GM21447 (cell line): ENCODE data around the gene FGFRL1.

ENCODE experiments used
- ATAC-seq: cut with Tn5 transposase; IDR thresholded peaks from one replicate; pipeline ENCODE4 v1.9.1; 2021; ENCODE audit not compliant: unreplicated experiment

FGFRL1 gene

DNA sequence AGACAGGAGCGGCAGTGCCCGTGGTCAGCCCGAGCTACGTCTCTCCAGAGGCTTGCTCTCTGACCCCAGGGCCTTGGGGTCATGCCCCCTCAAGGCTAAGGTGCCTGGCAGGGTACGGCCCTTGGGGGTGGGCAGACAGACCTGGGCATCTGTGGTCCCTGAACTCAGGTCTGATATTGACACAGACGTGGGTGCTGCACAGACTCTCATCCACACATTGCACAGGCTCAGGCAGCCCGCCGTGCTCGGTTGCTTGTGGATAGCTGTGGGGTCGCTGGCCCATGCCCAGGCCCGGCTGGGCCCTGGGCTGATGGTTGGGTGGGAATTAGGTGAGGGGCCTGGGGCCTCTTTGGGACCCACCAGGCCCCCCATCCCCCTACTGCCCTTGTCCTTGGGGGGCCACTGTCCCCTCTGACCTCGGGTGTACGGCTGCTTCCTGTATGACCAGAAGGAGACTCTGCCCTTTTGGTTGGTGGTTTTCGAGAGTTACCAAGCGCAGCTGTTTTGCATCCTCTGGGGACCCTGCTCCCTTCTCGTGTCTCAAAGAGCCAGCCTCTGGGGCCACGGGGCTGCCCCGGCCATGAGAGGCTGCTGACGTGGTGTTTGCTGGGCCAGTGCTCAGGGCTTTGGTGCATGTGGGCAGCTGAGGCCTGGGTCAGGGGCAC lies 10.1 kb downstream of the FGFRL1 start:
- peak; percentile 88 for ATAC-seq

DNA sequence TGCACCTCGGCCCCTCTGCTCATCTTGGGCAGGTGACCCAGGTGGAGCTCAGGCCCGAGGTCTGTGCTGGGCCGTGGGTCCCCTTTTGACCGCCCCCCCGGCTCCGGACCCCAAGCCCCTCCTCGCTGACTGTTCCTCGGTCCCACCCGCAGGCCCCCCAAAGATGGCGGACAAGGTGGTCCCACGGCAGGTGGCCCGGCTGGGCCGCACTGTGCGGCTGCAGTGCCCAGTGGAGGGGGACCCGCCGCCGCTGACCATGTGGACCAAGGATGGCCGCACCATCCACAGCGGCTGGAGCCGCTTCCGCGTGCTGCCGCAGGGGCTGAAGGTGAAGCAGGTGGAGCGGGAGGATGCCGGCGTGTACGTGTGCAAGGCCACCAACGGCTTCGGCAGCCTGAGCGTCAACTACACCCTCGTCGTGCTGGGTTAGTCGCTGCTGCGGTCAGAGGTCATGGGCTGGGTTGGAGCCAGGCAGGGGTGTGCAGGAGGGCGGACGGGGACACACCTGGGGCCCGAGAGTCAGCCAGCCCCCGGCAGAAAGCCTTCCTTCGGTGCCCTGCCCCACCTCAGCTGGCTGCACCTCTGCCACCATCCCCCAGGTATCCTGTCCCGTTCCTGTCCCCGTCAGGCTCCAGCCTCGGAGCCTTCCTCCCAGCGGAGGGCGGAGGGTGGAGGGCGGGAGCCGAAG lies 10.8 kb downstream of the FGFRL1 start:
- no peak for ATAC-seq

DNA sequence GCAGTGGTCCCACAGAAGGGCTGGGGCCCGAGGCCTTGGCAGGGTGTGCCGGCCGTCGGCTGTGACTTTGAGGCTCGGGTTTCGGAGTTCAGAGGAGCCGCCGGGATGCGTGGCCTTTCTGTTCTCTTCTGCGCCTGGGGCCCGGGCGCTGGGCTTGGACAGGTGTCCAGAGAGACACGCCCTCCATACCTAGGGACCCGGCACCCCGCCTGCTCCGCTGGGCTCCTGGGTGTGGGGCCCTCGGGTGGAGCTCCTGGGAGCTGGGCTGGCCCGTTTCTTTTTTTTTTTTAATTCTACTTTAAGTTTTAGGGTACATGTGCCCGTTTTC lies 11.3 kb downstream of the FGFRL1 start:
- no peak for ATAC-seq

DNA sequence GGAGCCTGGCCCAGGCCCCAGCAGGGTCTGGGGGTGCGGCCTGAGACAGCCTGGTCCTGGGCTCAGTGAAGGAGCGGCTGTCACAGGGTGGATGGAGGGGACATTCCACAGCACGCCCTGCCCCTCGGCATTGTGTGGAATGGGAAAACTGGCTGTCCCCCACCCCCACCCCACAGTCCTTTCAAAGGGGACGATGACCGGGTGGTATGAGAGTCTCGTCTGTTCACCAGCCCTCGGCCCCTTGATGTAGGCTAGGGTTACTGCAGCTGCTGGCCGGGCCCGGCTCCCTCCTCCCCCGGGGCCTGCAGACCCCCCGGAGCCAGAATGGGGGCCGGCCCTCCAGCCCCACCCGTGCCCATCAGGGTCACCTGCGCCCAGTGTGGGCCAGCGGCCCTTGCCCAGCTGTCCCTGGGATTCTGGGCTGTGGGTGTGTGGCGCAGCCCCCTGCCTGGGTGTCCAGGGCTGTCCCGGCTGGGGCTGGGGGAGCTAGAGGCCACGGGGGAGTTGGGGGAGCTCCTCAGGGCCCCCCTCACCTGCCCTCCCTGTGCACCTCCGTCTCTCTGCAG lies 11.7 kb downstream of the FGFRL1 start:
- no peak for ATAC-seq

DNA sequence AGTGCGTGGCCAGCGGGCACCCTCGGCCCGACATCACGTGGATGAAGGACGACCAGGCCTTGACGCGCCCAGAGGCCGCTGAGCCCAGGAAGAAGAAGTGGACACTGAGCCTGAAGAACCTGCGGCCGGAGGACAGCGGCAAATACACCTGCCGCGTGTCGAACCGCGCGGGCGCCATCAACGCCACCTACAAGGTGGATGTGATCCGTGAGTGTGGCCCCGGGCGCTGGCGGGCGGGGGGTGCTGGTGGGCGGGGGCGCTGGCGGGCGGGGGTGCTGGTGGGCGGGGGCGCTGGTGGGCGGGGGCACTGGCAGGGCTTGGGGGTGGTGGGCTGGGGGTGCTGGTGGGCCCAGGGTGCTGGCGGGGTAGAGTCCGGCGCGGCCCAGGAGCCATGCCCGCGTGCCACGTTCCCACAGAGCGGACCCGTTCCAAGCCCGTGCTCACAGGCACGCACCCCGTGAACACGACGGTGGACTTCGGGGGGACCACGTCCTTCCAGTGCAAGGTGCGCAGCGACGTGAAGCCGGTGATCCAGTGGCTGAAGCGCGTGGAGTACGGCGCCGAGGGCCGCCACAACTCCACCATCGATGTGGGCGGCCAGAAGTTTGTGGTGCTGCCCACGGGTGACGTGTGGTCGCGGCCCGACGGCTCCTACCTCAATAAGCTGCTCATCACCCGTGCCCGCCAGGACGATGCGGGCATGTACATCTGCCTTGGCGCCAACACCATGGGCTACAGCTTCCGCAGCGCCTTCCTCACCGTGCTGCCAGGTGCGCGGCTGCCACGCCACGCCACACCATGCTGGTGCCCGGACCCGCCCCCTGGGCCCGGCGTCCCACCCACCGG lies 12.7 kb downstream of the FGFRL1 start:
- no peak for ATAC-seq

DNA sequence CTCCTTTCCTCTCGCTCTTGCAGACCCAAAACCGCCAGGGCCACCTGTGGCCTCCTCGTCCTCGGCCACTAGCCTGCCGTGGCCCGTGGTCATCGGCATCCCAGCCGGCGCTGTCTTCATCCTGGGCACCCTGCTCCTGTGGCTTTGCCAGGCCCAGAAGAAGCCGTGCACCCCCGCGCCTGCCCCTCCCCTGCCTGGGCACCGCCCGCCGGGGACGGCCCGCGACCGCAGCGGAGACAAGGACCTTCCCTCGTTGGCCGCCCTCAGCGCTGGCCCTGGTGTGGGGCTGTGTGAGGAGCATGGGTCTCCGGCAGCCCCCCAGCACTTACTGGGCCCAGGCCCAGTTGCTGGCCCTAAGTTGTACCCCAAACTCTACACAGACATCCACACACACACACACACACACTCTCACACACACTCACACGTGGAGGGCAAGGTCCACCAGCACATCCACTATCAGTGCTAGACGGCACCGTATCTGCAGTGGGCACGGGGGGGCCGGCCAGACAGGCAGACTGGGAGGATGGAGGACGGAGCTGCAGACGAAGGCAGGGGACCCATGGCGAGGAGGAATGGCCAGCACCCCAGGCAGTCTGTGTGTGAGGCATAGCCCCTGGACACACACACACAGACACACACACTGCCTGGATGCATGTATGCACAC lies 13.6 kb downstream of the FGFRL1 start:
- ATAC-seq: no peak

DNA sequence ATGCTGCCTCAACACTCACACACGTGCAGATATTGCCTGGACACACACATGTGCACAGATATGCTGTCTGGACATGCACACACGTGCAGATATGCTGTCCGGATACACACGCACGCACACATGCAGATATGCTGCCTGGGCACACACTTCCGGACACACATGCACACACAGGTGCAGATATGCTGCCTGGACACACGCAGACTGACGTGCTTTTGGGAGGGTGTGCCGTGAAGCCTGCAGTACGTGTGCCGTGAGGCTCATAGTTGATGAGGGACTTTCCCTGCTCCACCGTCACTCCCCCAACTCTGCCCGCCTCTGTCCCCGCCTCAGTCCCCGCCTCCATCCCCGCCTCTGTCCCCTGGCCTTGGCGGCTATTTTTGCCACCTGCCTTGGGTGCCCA lies 14.7 kb downstream of the FGFRL1 start:
- peak; percentile 56 for ATAC-seq

DNA sequence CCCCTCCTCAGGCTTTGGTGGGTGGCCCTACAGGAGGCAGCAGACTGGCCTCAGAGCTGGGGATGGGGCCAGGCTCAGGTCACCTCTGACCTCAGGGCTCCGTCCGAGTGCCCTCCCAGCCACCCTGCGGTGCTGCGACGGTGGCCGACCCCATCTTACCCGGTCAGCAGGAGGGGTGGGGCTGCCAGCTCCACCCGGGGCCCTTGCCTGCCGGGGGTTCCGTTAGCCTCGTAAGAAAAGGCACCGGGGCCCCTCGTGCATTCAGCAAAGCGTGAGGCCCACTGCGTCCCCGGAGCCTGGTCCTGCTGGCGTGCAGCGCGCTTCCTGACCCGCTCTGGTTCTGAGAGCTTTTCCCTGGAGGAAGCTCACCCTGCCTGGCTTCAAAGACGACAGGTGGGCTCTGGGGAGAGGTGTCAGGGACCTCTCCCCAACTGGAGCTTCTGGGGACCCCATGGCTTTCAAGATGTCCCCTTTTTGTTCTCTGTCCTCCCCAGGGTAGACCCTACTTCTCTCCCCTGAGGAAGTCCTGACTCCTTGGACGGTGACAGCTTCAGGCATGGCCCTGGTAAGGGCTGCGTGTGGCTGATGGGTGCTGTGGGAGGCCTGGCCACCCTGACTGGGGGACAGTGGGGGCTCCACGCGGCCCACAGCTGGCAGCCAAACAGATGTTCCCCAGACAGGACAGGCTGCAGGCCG lies 15.9 kb downstream of the FGFRL1 start:
- ATAC-seq: no peak

DNA sequence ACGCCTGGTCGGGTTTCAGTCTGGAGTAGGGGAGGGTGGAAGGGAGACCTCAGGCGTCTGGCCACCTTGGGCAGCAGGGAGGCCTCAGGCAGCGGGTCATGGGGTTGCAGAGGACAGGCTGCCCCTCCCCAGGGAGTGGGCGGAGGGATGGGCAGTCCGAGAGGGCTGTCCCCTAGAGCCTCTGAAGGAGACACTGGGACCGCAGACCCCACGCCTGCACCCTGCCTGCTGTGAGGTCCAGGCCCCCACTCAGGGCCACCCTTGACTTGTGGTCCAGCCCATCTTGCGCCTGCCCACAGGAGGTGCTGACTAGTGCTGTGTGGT lies 16.5 kb downstream of the FGFRL1 start:
- no peak for ATAC-seq

DNA sequence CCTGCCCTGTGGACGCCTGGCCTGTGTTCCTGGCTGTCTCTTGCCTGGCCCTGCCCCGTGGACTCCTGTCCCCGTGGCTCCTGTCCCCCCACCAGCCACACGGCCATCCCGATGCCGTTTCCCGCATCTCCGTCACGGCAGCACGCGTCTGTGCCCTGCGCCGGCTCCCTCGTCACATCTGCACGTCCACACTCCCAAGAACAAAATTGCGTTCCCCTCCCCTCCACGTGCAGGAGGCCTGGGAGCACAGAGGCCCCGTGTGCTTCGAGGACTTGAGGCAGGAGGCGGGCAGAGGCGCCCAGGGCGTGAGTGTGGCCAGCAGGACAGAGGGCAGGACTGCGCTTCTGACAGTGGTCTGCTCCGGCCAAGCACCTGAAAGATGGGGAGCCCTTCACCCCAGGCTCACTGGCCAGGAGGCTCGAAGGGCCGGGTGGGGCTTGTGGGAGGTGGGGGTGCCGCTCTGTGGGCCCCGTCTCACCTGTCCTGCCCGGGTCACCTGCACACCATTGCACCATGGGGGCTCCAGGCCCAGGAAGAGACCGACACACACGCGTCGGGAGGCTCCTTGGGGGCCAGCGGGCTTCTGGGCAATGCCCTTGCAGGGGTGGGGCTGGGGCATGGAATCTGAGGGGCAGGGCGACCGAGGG lies 17.3 kb downstream of the FGFRL1 start:
- no peak for ATAC-seq

DNA sequence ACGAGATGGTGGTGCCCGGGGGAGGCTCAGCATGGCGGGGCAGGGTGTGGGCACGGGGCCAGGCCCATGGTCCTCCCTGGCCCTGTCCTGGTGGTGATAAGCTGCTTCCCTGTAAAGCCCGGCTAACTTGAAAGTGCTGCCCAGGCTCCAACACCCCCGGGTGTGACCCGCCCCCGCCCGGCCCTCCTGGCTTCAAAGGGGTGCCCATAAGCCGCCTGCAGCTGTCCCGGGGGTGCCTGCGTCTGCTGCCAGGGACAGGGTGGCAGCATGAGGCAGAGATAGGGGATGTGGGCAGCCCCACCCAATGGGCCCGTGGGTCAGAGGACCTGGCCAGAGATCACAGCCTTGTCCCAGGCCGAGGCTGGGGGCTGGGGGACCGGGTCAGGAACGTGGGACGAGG lies 18.1 kb downstream of the FGFRL1 start:
- ATAC-seq: no peak

DNA sequence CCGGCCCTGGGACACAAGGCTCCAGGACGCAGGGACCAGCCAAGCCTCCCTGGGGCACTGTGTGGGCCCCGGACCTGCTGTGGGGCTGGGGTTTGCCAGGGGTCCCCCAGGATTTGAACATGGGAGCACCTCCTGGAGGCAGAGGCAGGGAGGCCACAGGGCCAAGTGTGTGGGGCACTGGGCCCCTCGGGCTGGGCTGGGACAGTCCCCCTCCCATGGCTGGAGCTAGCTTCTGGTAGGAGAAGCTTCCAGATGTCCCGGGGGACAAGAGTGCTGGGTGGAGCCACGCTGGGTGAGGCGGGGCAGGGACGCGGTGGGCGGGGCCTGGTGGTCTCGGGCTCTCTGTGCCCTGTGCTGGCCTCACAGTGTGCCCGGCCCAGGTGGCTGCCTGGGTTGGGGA lies 18.6 kb downstream of the FGFRL1 start:
- ATAC-seq: no peak

DNA sequence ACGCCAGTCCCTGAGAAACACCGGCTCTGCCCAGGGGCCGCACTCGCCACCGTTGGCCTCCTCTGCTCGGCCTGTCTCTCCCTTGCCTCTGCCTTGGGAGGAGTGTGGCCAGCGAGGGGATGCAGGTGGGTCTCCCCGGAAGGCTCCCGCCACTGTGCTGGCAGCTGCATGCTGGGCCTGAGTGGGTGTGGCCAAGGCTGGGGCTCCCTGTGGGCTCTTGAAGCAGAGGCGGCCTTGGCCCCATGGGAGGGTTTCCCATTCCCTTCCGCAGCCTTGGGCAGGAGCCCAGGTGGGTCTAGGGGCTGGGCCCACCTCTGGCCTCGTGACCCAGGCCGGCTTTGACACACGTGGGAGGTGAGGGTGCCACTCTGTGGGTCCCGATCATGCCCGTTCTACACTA lies 19.1 kb downstream of the FGFRL1 start:
- no peak for ATAC-seq

DNA sequence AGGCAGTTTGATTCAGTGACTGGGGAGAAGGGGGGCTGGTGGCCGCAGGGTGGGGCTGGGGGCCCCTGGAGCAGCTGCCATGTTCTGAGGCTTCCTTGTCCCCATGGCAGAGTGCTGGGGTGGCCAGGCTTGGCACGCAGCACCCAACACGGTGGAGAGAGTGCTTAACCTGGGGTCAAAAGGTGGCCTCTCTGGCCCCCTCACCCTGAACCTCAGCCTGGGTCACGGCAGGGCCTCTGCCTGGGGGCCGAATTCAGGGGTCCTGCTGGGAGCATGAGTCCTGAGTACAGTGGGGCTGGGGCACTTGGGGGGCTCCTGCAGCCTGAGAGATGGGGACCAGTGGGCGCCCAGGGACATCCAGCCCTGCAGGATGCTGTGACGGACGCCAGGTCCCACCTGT lies 19.9 kb downstream of the FGFRL1 start:
- no peak for ATAC-seq

DNA sequence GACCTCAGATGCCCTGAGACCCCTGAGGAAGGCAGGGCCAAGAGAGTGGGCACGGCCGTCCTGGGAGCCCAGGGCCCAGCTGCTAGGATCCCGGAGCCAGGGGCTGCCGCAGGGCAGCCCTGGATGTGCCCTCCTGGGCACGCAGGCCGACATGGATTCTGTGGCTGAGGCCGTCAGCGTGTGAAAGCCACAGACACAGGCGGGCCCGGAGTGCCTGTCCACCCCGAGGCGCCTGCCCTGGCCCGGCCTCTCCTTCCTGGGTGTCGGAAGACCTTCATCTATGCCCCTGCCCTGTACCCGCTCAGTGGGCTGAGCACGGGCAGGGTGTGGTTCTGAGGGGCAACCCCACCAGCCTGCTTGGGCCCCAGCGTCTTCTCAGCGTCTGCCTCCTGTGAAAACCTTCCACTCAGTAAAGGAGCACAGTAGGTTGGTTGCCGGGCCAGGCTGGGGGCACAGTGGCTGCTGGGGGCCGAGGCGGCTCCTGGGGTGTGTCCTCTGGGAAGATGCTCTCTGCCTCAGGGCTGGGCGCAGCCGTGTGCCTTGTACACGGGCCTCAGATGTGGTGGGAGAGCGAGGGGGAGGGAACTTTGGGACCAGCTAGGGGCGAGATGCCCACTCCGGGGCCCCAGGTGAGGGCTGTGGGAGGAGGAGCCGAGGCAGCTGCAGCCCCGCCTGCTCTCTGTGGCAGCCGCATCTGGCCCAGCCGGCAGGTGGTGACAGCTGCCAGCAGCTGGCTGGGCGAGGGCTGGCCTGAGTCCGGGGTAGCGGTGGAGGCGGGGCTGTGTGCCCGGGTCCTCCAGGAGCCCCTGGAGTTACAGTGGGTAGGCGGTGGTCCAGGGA lies 20.8 kb downstream of the FGFRL1 start:
- no peak for ATAC-seq

DNA sequence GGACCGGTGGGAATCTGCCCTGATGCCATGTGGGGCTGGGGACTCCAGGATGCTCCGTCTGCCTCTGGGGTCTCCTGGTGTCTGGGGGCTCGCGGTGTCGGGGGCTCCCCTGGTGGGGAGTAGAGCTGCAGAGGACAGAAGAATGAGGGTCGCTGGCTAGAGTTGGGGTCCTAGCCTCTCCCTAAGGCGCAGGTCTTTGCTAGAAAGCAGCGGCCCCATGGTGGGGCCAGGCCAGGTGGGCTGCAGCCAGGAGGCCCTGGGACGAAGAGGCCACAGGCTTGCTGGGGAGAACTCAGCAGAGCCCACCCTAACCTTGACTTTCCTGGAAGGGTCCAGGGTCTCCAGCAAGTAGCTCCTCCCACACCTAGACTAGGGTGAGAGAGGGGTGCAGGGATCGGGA lies 21.4 kb downstream of the FGFRL1 start:
- ATAC-seq: no peak

DNA sequence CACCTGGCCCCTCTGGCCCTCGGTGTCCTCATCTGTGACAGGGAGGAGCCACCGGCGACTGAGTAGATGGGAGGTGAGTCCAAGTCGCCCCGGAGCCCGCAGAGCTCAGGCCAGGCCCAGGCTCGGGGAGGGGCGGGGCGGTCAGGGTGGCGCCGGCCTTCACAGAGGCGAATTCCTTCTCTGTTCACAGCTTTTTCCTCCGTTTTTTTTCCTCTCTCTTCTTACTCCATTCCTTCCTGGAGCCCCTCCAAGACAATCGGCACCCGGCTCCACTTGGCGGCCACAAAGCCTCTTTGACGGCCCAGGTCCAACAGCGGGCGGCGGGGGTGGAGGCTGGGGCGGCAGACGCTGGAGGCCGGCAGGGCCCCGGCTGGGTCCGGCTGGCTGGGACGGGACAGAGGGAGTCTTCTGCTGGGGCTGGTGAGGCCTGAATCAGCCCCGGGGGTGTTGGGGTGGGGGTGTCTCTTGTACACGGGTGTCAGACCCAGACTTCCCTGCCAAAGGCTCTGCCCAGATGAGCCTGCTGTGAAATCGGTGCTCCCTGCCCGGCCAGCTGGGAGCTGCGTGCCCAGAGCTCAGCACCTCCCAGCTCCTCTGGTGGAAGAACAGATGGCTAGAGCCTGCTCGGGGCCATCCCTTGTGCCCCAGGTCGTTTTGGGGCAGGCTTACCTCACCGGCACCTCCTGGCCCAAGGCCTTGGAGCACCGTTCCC lies 22.6 kb downstream of the FGFRL1 start:
- no peak for ATAC-seq

DNA sequence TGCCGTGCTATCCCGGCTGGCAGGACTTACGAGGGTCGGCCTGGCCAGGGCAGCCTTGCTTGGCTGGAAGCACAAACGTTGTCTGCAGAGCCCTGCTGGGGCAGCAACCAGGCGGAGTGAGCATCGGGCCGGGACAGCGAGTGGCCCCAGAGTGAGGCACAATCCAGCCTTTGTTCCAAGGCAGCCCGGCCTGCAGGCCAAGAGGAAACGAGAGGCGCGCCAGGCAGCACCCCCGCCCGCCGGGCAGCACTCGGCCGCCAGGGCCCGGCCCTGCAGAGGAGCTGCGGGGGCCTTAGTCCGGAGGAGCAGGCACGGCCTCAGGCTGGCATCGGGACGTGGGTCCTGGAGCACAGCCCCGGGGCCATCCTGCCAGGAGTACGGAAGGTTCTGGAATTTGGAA lies 24.1 kb downstream of the FGFRL1 start:
- ATAC-seq: no peak

DNA sequence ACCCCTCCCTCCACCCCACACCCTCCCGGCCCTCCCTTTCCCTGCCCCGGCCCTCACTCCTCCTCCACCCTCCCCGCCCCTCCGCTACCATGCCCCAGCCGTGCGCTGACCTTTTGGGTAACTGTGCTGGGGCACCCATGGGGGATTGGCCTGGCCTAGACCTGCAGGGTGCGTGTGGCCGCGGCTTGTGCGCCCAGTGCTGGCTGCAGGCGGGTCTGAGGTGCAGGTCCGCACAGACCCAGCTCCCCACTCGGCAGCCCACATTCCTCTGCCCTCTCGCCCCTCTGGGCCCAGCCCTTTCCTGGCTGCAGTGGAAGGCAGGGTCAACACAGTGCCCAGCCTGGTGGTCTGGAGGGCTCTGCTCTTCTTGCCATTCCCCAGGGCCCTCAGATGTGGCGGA lies 24.7 kb downstream of the FGFRL1 start:
- no peak for ATAC-seq
